OCI-LY7 (cell line): Measurements from ENCODE around the gene MCHR2. TPM values are rescaled to one million over a fixed set of nuclear protein-coding genes. Genes with fewer than 3 reads are reported as not detected.

Experiments used
- BruUV-seq: library from RNA; stranded (reverse); fragments of 400-500 nt; replicated peaks from 2 replicates; lab custom pipeline; 2021; lab: Mats Ljungman, UMichigan
- CTCF ChIA-PET: fragments of 300-600 bp; sonication (Branson Sonifier 250); formaldehyde crosslinking; loops from one replicate; lab custom pipeline; 2022; ENCODE audit warnings: antibody characterized with exemption; ENCODE audit not compliant: unreplicated experiment; lab: Charles Lee
- POLR2A ChIA-PET: fragments of 300-600 bp; sonication (Branson Sonifier 250); formaldehyde crosslinking; loops from one replicate; lab custom pipeline; 2022; ENCODE audit warnings: antibody characterized with exemption; lab: Charles Lee
- DNase-seq: peaks from one replicate; pipeline ENCODE4 v3.0.0-alpha.2; 2015; ENCODE audit warnings: low spot score
- H2AFZ ChIP-seq: fragments of 200-600 bp; sonication (generic), shearing (Covaris generic); 2 replicates; pipeline ENCODE4 v1.6.1; 2014; ENCODE audit warnings: mild to moderate bottlenecking, antibody characterized with exemption, low read length, moderate library complexity
- H3K27ac ChIP-seq: fragments of 200-600 bp; sonication (generic); 2 replicates; pipeline ENCODE4 v1.5.1; 2014; ENCODE audit warnings: mixed run types, low read depth, mild to moderate bottlenecking, moderate library complexity, low read length, inconsistent platforms; ENCODE audit not compliant: poor library complexity, severe bottlenecking
- H3K36me3 ChIP-seq: fragments of 200-600 bp; sonication (generic); 2 replicates; pipeline ENCODE4 v1.6.1; 2014; ENCODE audit warnings: mild to moderate bottlenecking, antibody characterized with exemption, low read length, moderate library complexity, mixed read lengths; ENCODE audit not compliant: insufficient read depth
- H3K4me1 ChIP-seq: fragments of 200-600 bp; sonication (generic); 2 replicates; pipeline ENCODE4 v1.5.1; 2014; ENCODE audit warnings: mild to moderate bottlenecking, low read length; ENCODE audit not compliant: insufficient read depth, poor library complexity, severe bottlenecking
- H3K4me2 ChIP-seq: fragments of 200-600 bp; sonication (generic); 2 replicates; pipeline ENCODE4 v1.6.1; 2014; ENCODE audit warnings: mild to moderate bottlenecking, low read length
- H3K4me3 ChIP-seq: fragments of 200-600 bp; sonication (generic); 2 replicates; pipeline ENCODE4 v1.5.1; 2014; ENCODE audit warnings: mild to moderate bottlenecking, low read depth, low read length; ENCODE audit not compliant: poor library complexity, severe bottlenecking
- H3K79me2 ChIP-seq: fragments of 200-600 bp; sonication (generic); 2 replicates; pipeline ENCODE4 v1.6.1; 2016; ENCODE audit warnings: low read depth, mild to moderate bottlenecking, low read length, moderate library complexity, mixed read lengths; ENCODE audit not compliant: insufficient read depth
- H3K9me2 ChIP-seq: fragments of 200-600 bp; sonication (generic); 2 replicates; pipeline ENCODE4 v1.6.1; 2016; ENCODE audit warnings: mild to moderate bottlenecking, low read length, mixed read lengths; ENCODE audit not compliant: insufficient read depth
- H3K9me3 ChIP-seq: fragments of 200-600 bp; sonication (generic); 2 replicates; pipeline ENCODE4 v1.6.1; 2014; ENCODE audit warnings: mild to moderate bottlenecking, mixed run types, low read length, mixed read lengths
- H4K20me1 ChIP-seq: fragments of 200-600 bp; sonication (generic); 2 replicates; pipeline ENCODE4 v1.6.1; 2014; ENCODE audit warnings: mild to moderate bottlenecking, antibody characterized with exemption, low read length, moderate library complexity, mixed read lengths; ENCODE audit not compliant: insufficient read depth
- CTCF ChIP-seq: fragments of 200-600 bp; sonication (generic); conservative IDR thresholded peaks from 2 replicates; pipeline ENCODE4 v1.5.1; 2014; ENCODE audit warnings: mild to moderate bottlenecking, antibody characterized with exemption, low read length, moderate library complexity, mixed read lengths
- EZH2phosphoT487 ChIP-seq: fragments of 200-600 bp; sonication (generic); IDR thresholded peaks from 2 replicates; pipeline ENCODE4 v1.6.1; 2018; ENCODE audit warnings: low read depth, borderline replicate concordance, mild to moderate bottlenecking, mixed run types, antibody characterized with exemption, low read length, moderate library complexity, mixed read lengths
- intact Hi-C: fragments of 100-400 bp; cut with micrococcal nuclease; formaldehyde crosslinking; loops from one replicate; pipeline ENCODE4 v1.10.0; 2022; ENCODE audit not compliant: unreplicated experiment
- total RNA-seq, 2 experiments: library from RNA; depleted of rRNA in 1 of 2; stranded (reverse); fragments of >200 nt in 1 of 2; shearing (Covaris generic) in 1 of 2; gene quantifications; 2 replicates each; pipeline ENCODE4 v1.2.3, GENCODE V29; 2014 to 2022

MCHR2 gene
- total RNA-seq, 2 experiments from 2014 or later = not detected

- ChIA-PET CTCF (no interaction called here), POLR2A (no interaction called here)
- no peaks in the 10 kb centered on the region for H3K9me2 ChIP-seq
- no peak overlapping the region for H3K4me2 ChIP-seq
- no TSS peak for BruUV-seq
- H4K20me1 ChIP-seq = no peaks in the 10 kb centered on the region
- no peak overlapping the region for H2AFZ ChIP-seq
- no peak for TF ChIP-seq CTCF
- no peak for TF ChIP-seq EZH2phosphoT487
- no peaks in the 10 kb centered on the region for H3K36me3 ChIP-seq
- H3K79me2 ChIP-seq = no peaks in the 10 kb centered on the region
- H3K27ac ChIP-seq = no peak overlapping the region
- no peak overlapping the region for H3K4me3 ChIP-seq
- no peak for DNase-seq
- no peaks in the 10 kb centered on the region for H3K4me1 ChIP-seq
- intact Hi-C loops = no loop called here
- H3K9me3 ChIP-seq = no peaks in the 10 kb centered on the region
Observed at GRCh38 chr6:99979953-99980352, 14.1 kb downstream of the MCHR2 start.

- Histone ChIP-seq H3K4me2 (no peak overlapping the region), H3K9me3 (no peaks in the 10 kb centered on the region), H4K20me1 (no peaks in the 10 kb centered on the region), H3K79me2 (no peaks in the 10 kb centered on the region), H3K9me2 (no peaks in the 10 kb centered on the region), H2AFZ (no peak overlapping the region), H3K4me3 (no peak overlapping the region), H3K36me3 (no peaks in the 10 kb centered on the region), H3K4me1 (no peaks in the 10 kb centered on the region), H3K27ac (no peak overlapping the region)
- BruUV-seq = no TSS peak
- POLR2A ChIA-PET = interaction anchor here (0.9 kb wide), 1 partner anchor 12 kb away, joined by 4 read pairs; no protein-coding TSS in a partner anchor
- CTCF ChIA-PET = no interaction called here
- intact Hi-C loops = no loop called here
- no peak for DNase-seq
- no peak for TF ChIP-seq EZH2phosphoT487
- TF ChIP-seq CTCF = no peak
Observed at GRCh38 chr6:99967052-99967451, 27.0 kb downstream of the MCHR2 start.

- BruUV-seq = no TSS peak
- H2AFZ ChIP-seq = no peak overlapping the region
- ChIA-PET POLR2A (no interaction called here), CTCF (no interaction called here)
- no peak overlapping the region for H3K27ac ChIP-seq
- intact Hi-C loops = no loop called here
- no peaks in the 10 kb centered on the region for H3K9me3 ChIP-seq
- TF ChIP-seq CTCF (no peak), EZH2phosphoT487 (no peak)
- no peaks in the 10 kb centered on the region for H3K79me2 ChIP-seq
- H3K36me3 ChIP-seq = no peaks in the 10 kb centered on the region
- no peak overlapping the region for H3K4me2 ChIP-seq
- no peaks in the 10 kb centered on the region for H3K9me2 ChIP-seq
- DNase-seq = peak; percentile 1
- no peak overlapping the region for H3K4me3 ChIP-seq
- H3K4me1 ChIP-seq = no peaks in the 10 kb centered on the region
- no peaks in the 10 kb centered on the region for H4K20me1 ChIP-seq
Observed at GRCh38 chr6:99960027-99960426, 34.0 kb downstream of the MCHR2 start.
